A549 (cell line): ENCODE data around the gene MAFG. TPM values are rescaled to one million over a fixed set of nuclear protein-coding genes. Genes with fewer than 3 reads are reported as not detected.
A peak's percentile ranks its signal among the peaks of the same experiment; 100 is the strongest.

Source experiments
- ATAC-seq, 2 experiments: fragments of 200-7000 bp in 1 of 2; fragments of >200 bp in 1 of 2; cut with Nextera tagmentation in 1 of 2; cut with Tn5 transposase in 1 of 2; 3 replicates each; pipeline versions ENCODE4 v1.8.0 to v1.9.1; 2018 to 2020; ENCODE audit warnings: mild to moderate bottlenecking in 1 of 2, moderate library complexity in 1 of 2
- CTCF ChIA-PET: fragments of 300-600 bp; sonication (Branson Sonifier 250); formaldehyde crosslinking; extraction: SDS; loops from one replicate; lab custom pipeline; 2021; ENCODE audit warnings: antibody characterized with exemption, inconsistent platforms; lab: Yijun Ruan, JAX
- POLR2A ChIA-PET: fragments of 350-600 bp; formaldehyde crosslinking; extraction: SDS; loops from one replicate; lab custom pipeline; 2021; ENCODE audit warnings: antibody characterized with exemption, inconsistent platforms; lab: Yijun Ruan, JAX
- DNase-seq, 2 experiments: peaks; one replicate each; pipeline versions ENCODE4 v3.0.0 to v3.0.0-alpha.2; 2011 to 2016; ENCODE audit warnings: low read depth in 1 of 2, low spot score in 1 of 2
- FAIRE-seq: peaks from 2 replicates; lab custom pipeline; 2011; peaks lifted over from hg19 to GRCh38; lab: Jason Lieb, UNC
- H3K27ac ChIP-seq, 2 experiments: fragments of >200 bp; sonication (Bioruptor Twin); formaldehyde crosslinking; 3 replicates each; pipeline ENCODE4 v1.5.1; 2016 to 2017
- H3K4me1 ChIP-seq: fragments of >200 bp; sonication (Bioruptor Twin); formaldehyde crosslinking; 3 replicates; pipeline ENCODE4 v1.6.1; 2016
- H3K4me2 ChIP-seq: fragments of >200 bp; sonication (Bioruptor Twin); formaldehyde crosslinking; 3 replicates; pipeline ENCODE4 v1.6.1; 2016
- H3K4me3 ChIP-seq: fragments of >200 bp; sonication (Bioruptor Twin); formaldehyde crosslinking; 3 replicates; pipeline ENCODE4 v1.5.1; 2016
- H3K9me3 ChIP-seq: fragments of >200 bp; sonication (Bioruptor Twin); formaldehyde crosslinking; 3 replicates; pipeline ENCODE4 v1.6.1; 2016
- ATOH8 ChIP-seq: fragments of 250-450 bp; sonication (Bioruptor Pico); IDR thresholded peaks from 2 replicates; pipeline ENCODE4 v1.5.0; 2020; ENCODE audit warnings: low read depth, mild to moderate bottlenecking, moderate library complexity
- BHLHE40 ChIP-seq: IDR thresholded peaks from 2 replicates; pipeline ENCODE4 v1.6.1; 2012; ENCODE audit warnings: low read depth, low read length, inconsistent platforms
- CHD4 ChIP-seq: fragments of 200-600 bp; sonication (generic); IDR thresholded peaks from 2 replicates; pipeline ENCODE4 v1.6.1; 2016; ENCODE audit warnings: antibody characterized with exemption, mild to moderate bottlenecking, borderline replicate concordance
- E2F6 ChIP-seq: IDR thresholded peaks from 2 replicates; pipeline ENCODE4 v1.6.1; 2012; ENCODE audit warnings: low read depth, borderline replicate concordance
- EP300 ChIP-seq, 2 experiments: fragments of >200 bp; sonication (Bioruptor Twin); formaldehyde crosslinking; IDR thresholded peaks; 2 replicates in 1 of 2; 3 replicates in 1 of 2; pipeline ENCODE4 v1.6.1; 2016 to 2017
- ESRRA ChIP-seq: fragments of 150-350 bp; IDR thresholded peaks from 2 replicates; pipeline ENCODE4 v1.6.1; 2014; ENCODE audit warnings: mild to moderate bottlenecking, low read length, borderline replicate concordance
- FOXS1 ChIP-seq: fragments of 250-450 bp; sonication (Bioruptor Pico); IDR thresholded peaks from 2 replicates; pipeline ENCODE4 v1.5.0; 2020; ENCODE audit warnings: mild to moderate bottlenecking, moderate library complexity
- HDAC2 ChIP-seq: fragments of 200-600 bp; sonication (generic); IDR thresholded peaks from 2 replicates; pipeline ENCODE4 v1.6.1; 2016
- HEYL ChIP-seq: fragments of 250-450 bp; sonication (Bioruptor Pico); IDR thresholded peaks from 2 replicates; pipeline ENCODE4 v1.8.0; 2021; ENCODE audit warnings: mild to moderate bottlenecking, moderate library complexity
- HOXB13 ChIP-seq: fragments of 250-450 bp; sonication (Bioruptor Pico); IDR thresholded peaks from 2 replicates; pipeline ENCODE4 v1.5.0; 2020; ENCODE audit warnings: low read depth, mild to moderate bottlenecking, moderate library complexity
- JUNB ChIP-seq: fragments of >200 bp; sonication (Bioruptor Twin); formaldehyde crosslinking; IDR thresholded peaks from 2 replicates; pipeline ENCODE4 v1.6.1; 2016
- KDM5A ChIP-seq: fragments of 200-600 bp; sonication (generic); IDR thresholded peaks from 2 replicates; pipeline ENCODE4 v1.6.1; 2016; ENCODE audit warnings: antibody characterized with exemption, mild to moderate bottlenecking
- MAFK ChIP-seq: fragments of 450-650 bp; IDR thresholded peaks from 2 replicates; pipeline ENCODE4 v1.6.1; 2014; ENCODE audit not compliant: partially characterized antibody
- RAD21 ChIP-seq, 2 experiments: fragments of >200 bp in 1 of 2; sonication (Bioruptor Twin) in 1 of 2; formaldehyde crosslinking in 1 of 2; IDR thresholded peaks in 1 of 2; conservative IDR thresholded peaks in 1 of 2; 2 replicates in 1 of 2; 3 replicates in 1 of 2; pipeline ENCODE4 v1.6.1; 2012 to 2018; ENCODE audit warnings: inconsistent platforms in 1 of 2
- RARB ChIP-seq: fragments of 250-450 bp; sonication (Bioruptor Pico); IDR thresholded peaks from 2 replicates; pipeline ENCODE4 v1.8.0; 2021; ENCODE audit warnings: mild to moderate bottlenecking, moderate library complexity
- RNF2 ChIP-seq: fragments of 200-600 bp; sonication (generic); IDR thresholded peaks from 2 replicates; pipeline ENCODE4 v1.6.1; 2016; ENCODE audit warnings: low read depth, mild to moderate bottlenecking, antibody characterized with exemption, moderate library complexity, borderline replicate concordance
- SREBF2 ChIP-seq: fragments of 450-650 bp; IDR thresholded peaks from 2 replicates; pipeline ENCODE4 v1.6.1; 2014; ENCODE audit warnings: mild to moderate bottlenecking, moderate library complexity
- ZFP36 ChIP-seq: fragments of 450-650 bp; IDR thresholded peaks from 2 replicates; pipeline ENCODE4 v1.6.1; 2014; ENCODE audit warnings: borderline replicate concordance; ENCODE audit not compliant: partially characterized antibody
- ZNF302 ChIP-seq: fragments of 250-450 bp; sonication (Bioruptor Pico); IDR thresholded peaks from 2 replicates; pipeline ENCODE4 v1.9.0; 2021; ENCODE audit warnings: inconsistent platforms, mild to moderate bottlenecking, moderate library complexity
- ZSCAN20 ChIP-seq: fragments of 250-450 bp; sonication (Bioruptor Pico); IDR thresholded peaks from 2 replicates; pipeline ENCODE4 v1.8.0; 2022; ENCODE audit warnings: mild to moderate bottlenecking, moderate library complexity
- WGBS: methylation state at CpG from one replicate; pipeline ENCODE4 v1.1.6; 2017; ENCODE audit errors: missing lambda C conversion rate; 5-methylcytosine and 5-hydroxymethylcytosine counted together
- polyA plus RNA-seq, 4 experiments: library from polyadenylated mRNA; depleted of rRNA in 3 of 4; stranded (reverse); fragments of >200 nt; fragmentation: RNase III in 1 of 4; extraction: RNeasy Plus Mini Kit Qiagen cat#74134 plus additional on column Dnase treatment in 1 of 4; gene quantifications; 2 replicates in 3 of 4; 3 replicates in 1 of 4; pipeline ENCODE4 v1.2.3, GENCODE V29; 2011 to 2017
- TF ChIP-seq, protein P1 (sequence below): fragments of 150-350 bp; IDR thresholded peaks from 2 replicates; pipeline ENCODE4 v1.6.1; 2014; ENCODE audit warnings: low read depth, mild to moderate bottlenecking, low read length
- TF ChIP-seq, protein P2 (sequence below): fragments of 450-650 bp; IDR thresholded peaks from 2 replicates; pipeline ENCODE4 v1.6.1; 2014; ENCODE audit warnings: antibody characterized with exemption

MAFG gene
- polyA plus RNA-seq, 2 of the 4 experiments (the other 2 are of a cell fraction) = 47.9 to 57.9 TPM

GRCh38 chr17:81891303-81891552 is 36.3 kb downstream of the MAFG start:
- TF ChIP-seq RARB = no peak
- no peak for TF ChIP-seq ATOH8
- TF ChIP-seq, protein P1, sequence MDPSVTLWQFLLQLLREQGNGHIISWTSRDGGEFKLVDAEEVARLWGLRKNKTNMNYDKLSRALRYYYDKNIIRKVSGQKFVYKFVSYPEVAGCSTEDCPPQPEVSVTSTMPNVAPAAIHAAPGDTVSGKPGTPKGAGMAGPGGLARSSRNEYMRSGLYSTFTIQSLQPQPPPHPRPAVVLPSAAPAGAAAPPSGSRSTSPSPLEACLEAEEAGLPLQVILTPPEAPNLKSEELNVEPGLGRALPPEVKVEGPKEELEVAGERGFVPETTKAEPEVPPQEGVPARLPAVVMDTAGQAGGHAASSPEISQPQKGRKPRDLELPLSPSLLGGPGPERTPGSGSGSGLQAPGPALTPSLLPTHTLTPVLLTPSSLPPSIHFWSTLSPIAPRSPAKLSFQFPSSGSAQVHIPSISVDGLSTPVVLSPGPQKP = no peak
- no peak for TF ChIP-seq FOXS1 (CRISPR knock-in tag)
- no peak for TF ChIP-seq CHD4
- no peak for FAIRE-seq
- peak in 1 of 2 experiments; percentile 11; a peak in 2 of 6 replicates for ATAC-seq
- H3K4me2 ChIP-seq = peak overlapping the region; percentile 99
- CTCF ChIA-PET = interaction anchor here (1.1 to 2.4 kb wide), 3 partner anchors 22 to 37 kb away, joined by 3 to 9 read pairs (median 7); partner anchors contain the start of gene MAFG
- WGBS = 2% methylated on average over 26 of the region's 40 CpGs
- no peaks in the 10 kb centered on the region for H3K9me3 ChIP-seq
- peaks cover 26% of the 10 kb centered on the region for H3K4me1 ChIP-seq
- peak overlapping the region; percentile 90 for H3K4me3 ChIP-seq
- POLR2A ChIA-PET = no interaction called here
- DNase-seq = no peak
- peak overlapping the region; percentile 94 to 98 for H3K27ac ChIP-seq

GRCh38 chr17:81890447-81891302 is 36.9 kb downstream of the MAFG start:
- no peaks in the 10 kb centered on the region for H3K9me3 ChIP-seq
- peak overlapping the region; percentile 90 for H3K4me3 ChIP-seq
- no peak for TF ChIP-seq RARB
- TF ChIP-seq KDM5A = peak; percentile 19; the same call in 1 of the 2 replicates
- TF ChIP-seq, all 56 proteins: peak for 1
- POLR2A ChIA-PET = no interaction called here
- peaks cover 27% of the 10 kb centered on the region for H3K4me1 ChIP-seq
- DNase-seq (no peak), ATAC-seq (no peak), FAIRE-seq (no peak)
- peak overlapping the region; percentile 94 to 98 for H3K27ac ChIP-seq
- 6% methylated on average over 44 of the region's 69 CpGs for WGBS
- H3K4me2 ChIP-seq = peak overlapping the region; percentile 99
- CTCF ChIA-PET = interaction anchor here (1.4 to 2.4 kb wide), 3 partner anchors 37 to 69 kb away, joined by 3 to 7 read pairs (median 3); partner anchors contain the start of gene MAFG

- ChIA-PET POLR2A (no interaction called here), CTCF (interaction anchor here (1.4 to 2.4 kb wide), 3 partner anchors 38 to 70 kb away, joined by 3 to 7 read pairs (median 3); partner anchors contain the start of gene MAFG)
- FAIRE-seq (no peak), ATAC-seq (no peak), DNase-seq (no peak)
- Histone ChIP-seq H3K27ac (no peak overlapping the region), H3K9me3 (no peaks in the 10 kb centered on the region), H3K4me3 (peak overlapping the region; percentile 90; the same call in 2 of the 3 replicates), H3K4me2 (peak overlapping the region; percentile 99), H3K4me1 (peaks cover 27% of the 10 kb centered on the region)
- 91% methylated on average over 9 of the region's 9 CpGs for WGBS
- no peak for TF ChIP-seq ATOH8
- no peak for TF ChIP-seq MAFK
- TF ChIP-seq E2F6 = no peak
- no peak for TF ChIP-seq ESRRA
- no peak for TF ChIP-seq KDM5A
- no peak for TF ChIP-seq RAD21 (conservative IDR thresholded peaks at IDR 0.05 in 1 of 2, IDR thresholded peaks at IDR 0.05 in 1 of 2)
- TF ChIP-seq RARB = no peak
- no peak for TF ChIP-seq HOXB13
- no peak for TF ChIP-seq ZSCAN20 (CRISPR knock-in tag)
- TF ChIP-seq RNF2 = no peak
- no peak for TF ChIP-seq EP300 (IDR thresholded peaks at IDR 0.05)
- no peak for TF ChIP-seq BHLHE40
- no peak for TF ChIP-seq HEYL (CRISPR knock-in tag)
- TF ChIP-seq ZFP36 = no peak
- TF ChIP-seq, protein P2, sequence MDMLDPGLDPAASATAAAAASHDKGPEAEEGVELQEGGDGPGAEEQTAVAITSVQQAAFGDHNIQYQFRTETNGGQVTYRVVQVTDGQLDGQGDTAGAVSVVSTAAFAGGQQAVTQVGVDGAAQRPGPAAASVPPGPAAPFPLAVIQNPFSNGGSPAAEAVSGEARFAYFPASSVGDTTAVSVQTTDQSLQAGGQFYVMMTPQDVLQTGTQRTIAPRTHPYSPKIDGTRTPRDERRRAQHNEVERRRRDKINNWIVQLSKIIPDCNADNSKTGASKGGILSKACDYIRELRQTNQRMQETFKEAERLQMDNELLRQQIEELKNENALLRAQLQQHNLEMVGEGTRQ = no peak
- no peak for TF ChIP-seq ZNF302 (CRISPR knock-in tag)
- TF ChIP-seq HDAC2 = no peak
- no peak for TF ChIP-seq SREBF2
- no peak for TF ChIP-seq JUNB
These were observed 37.9 kb downstream of the MAFG start for GRCh38 chr17:81889602-81890001.
